Kidney epithelial cell (primary cell): Measurements from ENCODE around the gene RPS6KA2. TPM values are rescaled to one million over a fixed set of nuclear protein-coding genes. Genes with fewer than 3 reads are reported as not detected.

Source experiments
- DNase-seq: peaks from one replicate; pipeline ENCODE4 v3.0.0-alpha.2; 2010; ENCODE audit warnings: low read depth
- H3K27me3 ChIP-seq: 2 replicates; pipeline ENCODE4 v1.6.0; 2011; ENCODE audit warnings: low read length; ENCODE audit not compliant: control insufficient read depth, insufficient read depth
- H3K36me3 ChIP-seq: 2 replicates; pipeline ENCODE4 v1.5.1; 2011; ENCODE audit warnings: low read length; ENCODE audit not compliant: control insufficient read depth, insufficient read depth
- H3K4me3 ChIP-seq: 2 replicates; pipeline ENCODE4 v1.5.1; 2011; ENCODE audit warnings: low read depth, mild to moderate bottlenecking, control low read depth, low read length
- CTCF ChIP-seq: IDR thresholded peaks from 2 replicates; pipeline ENCODE4 v1.5.1; 2011; ENCODE audit warnings: mild to moderate bottlenecking, moderate library complexity, low read length, control low read depth, inconsistent platforms; ENCODE audit not compliant: insufficient read depth, poor library complexity, severe bottlenecking
- total RNA-seq: library from RNA; depleted of rRNA; stranded (reverse); fragments of >200 nt; gene quantifications from 2 replicates; pipeline ENCODE4 v1.2.3, GENCODE V29; 2015

RPS6KA2 gene
- total RNA-seq, 1 donor from 2014 or later, result 51.9 TPM

- H3K4me3 ChIP-seq, result no peak overlapping the region
- H3K36me3 ChIP-seq, result no peaks in the 10 kb centered on the region
- no peak for TF ChIP-seq CTCF
- H3K27me3 ChIP-seq, result peaks cover 12% of the 10 kb centered on the region
- no peak for DNase-seq
Measured at GRCh38 chr6:166642646-166643045, 15.6 kb upstream of the RPS6KA2 start.

DNA sequence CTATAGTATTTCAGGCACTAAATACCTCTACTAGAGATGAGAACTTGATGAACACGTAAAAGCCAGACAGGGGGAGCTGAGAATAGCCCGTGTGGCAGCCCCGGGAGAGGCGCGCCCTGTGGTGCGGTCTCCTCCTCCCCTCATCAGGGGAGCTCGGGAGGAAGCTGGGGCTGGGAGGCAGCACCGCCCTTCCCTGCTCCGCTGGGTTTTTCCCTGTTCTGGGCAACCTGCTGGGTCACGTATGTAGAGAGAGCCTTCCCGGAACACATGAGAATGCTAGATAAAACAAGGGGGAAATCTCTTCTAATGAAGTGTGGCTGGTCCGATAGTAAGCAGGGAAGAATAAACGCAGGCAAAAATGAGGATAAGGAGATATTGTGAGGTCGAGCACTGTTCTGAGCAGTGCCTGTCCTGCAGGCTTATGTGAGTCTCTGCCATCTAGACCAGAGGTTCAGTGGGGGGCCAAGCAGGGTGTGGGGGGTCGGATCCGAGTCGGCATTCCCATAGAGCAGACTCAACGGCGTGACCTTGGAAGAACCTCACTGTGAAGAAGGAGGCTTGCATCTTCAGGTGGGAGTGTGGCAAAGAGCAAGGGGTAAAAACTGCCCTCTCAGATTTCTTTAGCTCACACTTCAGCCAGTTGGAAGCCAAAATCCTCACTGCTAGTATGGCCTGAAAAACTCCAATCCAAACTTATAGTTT lies 13.4 kb upstream of the RPS6KA2 start:
- no peak overlapping the region for H3K4me3 ChIP-seq
- no peaks in the 10 kb centered on the region for H3K36me3 ChIP-seq
- TF ChIP-seq CTCF, result no peak
- H3K27me3 ChIP-seq, result peaks cover 13% of the 10 kb centered on the region
- no peak for DNase-seq

GRCh38 chr6:166639921-166640320 lies 12.9 kb upstream of the RPS6KA2 start:
- H3K27me3 ChIP-seq, result peaks cover 13% of the 10 kb centered on the region
- no peak for DNase-seq
- TF ChIP-seq CTCF, result no peak
- no peaks in the 10 kb centered on the region for H3K36me3 ChIP-seq
- no peak overlapping the region for H3K4me3 ChIP-seq

DNA sequence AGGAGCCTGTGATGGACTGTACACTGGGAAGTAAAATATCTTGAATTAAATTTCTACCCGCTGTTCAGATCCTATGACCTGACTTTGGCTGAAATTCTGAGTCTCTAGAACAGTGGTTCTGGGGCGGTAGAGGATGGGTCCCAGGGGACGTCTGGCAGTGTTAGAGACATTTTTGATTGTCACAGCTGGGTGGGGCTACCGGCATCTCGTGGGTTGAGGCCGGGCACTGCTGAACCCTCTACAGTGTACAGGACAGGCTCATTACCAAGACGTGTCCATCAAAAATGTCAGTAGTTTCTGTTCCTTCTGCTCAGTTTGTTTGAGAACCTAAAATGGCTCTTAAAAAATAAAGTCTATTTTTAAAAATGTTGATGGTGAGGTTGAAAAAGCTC lies 11.5 kb upstream of the RPS6KA2 start:
- no peak for TF ChIP-seq CTCF
- H3K36me3 ChIP-seq, result no peaks in the 10 kb centered on the region
- H3K4me3 ChIP-seq, result no peak overlapping the region
- peaks cover 13% of the 10 kb centered on the region for H3K27me3 ChIP-seq
- no peak for DNase-seq

- H3K27me3 ChIP-seq, result peaks cover 13% of the 10 kb centered on the region
- DNase-seq, result no peak
- TF ChIP-seq CTCF, result no peak
- H3K36me3 ChIP-seq, result no peaks in the 10 kb centered on the region
- H3K4me3 ChIP-seq, result no peak overlapping the region
Measured at GRCh38 chr6:166637812-166638572, 10.9 kb upstream of the RPS6KA2 start.
